ENCODE data around the gene ARID5A. TPM values are rescaled to one million over a fixed set of nuclear protein-coding genes. Genes with fewer than 3 reads are reported as not detected.

ARID5A gene
- total RNA-seq, 1 donor from 2014 or later: 7.1 TPM

DNA sequence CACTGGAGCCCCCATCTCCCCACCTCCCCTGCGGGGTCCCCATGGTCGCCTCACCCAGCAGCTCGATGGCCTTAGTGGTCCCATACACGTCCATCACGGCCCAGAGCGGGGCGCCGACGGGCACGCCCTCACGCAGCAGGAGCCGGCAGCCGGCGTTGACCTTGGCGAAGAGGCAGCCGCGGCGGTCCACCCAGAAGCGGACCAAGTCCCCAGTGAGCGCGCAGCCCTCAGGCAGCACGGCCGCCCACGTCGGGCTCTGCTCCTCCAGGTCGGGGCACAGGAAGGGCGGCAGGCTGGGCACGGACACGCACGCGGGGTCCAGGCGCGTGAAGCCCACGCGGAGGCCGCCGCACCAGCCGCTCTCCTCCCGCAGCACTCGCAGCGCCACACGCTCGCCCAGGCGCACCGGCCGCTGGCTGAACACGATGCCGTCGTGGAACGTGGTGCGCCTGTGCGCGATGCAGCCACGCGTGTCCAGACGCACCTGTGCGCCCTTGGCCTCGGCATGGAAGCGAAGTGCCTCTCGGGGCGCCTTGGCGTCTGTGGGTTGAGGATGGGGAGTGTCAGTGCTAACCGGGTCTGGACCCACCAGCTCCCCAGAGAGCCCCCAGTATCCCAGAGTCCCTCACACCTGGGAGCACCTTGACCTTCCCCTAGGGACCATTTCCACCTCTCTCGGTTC is 36.0 kb upstream of the ARID5A start:
- no peak overlapping the region for H3K4me3 Mint-ChIP-seq (ENCODE audit: low read depth)
- peaks cover 11% of the 10 kb centered on the region for H3K4me1 Mint-ChIP-seq (ENCODE audit: low read depth)
- no peaks in the 10 kb centered on the region for H3K27me3 Mint-ChIP-seq
- peaks cover 5% of the 10 kb centered on the region for H3K9me3 Mint-ChIP-seq (ENCODE audit: low read depth)
- H3K27ac Mint-ChIP-seq: no peak overlapping the region
- TF ChIP-seq, protein P1, sequence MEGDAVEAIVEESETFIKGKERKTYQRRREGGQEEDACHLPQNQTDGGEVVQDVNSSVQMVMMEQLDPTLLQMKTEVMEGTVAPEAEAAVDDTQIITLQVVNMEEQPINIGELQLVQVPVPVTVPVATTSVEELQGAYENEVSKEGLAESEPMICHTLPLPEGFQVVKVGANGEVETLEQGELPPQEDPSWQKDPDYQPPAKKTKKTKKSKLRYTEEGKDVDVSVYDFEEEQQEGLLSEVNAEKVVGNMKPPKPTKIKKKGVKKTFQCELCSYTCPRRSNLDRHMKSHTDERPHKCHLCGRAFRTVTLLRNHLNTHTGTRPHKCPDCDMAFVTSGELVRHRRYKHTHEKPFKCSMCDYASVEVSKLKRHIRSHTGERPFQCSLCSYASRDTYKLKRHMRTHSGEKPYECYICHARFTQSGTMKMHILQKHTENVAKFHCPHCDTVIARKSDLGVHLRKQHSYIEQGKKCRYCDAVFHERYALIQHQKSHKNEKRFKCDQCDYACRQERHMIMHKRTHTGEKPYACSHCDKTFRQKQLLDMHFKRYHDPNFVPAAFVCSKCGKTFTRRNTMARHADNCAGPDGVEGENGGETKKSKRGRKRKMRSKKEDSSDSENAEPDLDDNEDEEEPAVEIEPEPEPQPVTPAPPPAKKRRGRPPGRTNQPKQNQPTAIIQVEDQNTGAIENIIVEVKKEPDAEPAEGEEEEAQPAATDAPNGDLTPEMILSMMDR (IDR thresholded peaks at IDR 0.05; ENCODE audit: unreplicated experiment): no peak
- DNase-seq (ENCODE audit: low spot score, unreplicated experiment): no peak
- H3K36me3 Mint-ChIP-seq (ENCODE audit: insufficient read depth): no peaks in the 10 kb centered on the region

DNA sequence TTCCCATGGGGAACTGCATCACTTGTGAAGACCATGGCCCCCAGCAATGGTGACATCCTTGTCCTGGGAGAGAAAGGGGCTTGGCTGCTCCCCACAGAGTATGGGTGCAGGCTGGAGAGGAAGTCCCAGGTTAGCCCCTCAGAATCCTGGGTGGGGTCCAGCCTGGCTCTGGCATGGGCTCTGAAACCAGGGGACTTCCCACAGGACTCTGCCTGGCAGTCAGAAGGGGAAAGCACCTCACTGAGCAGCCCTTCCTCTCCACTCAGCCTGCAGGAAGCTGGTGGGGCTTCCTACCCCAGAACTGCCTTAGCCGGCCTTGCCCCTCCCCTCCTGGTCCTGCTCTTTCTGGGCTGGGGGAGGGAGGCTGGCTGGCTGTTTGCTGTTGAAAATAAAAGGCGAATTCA is 35.1 kb upstream of the ARID5A start:
- TF ChIP-seq, protein P1 (IDR thresholded peaks at IDR 0.05; ENCODE audit: unreplicated experiment): no peak
- Mint-ChIP-seq H3K4me1 (ENCODE audit: low read depth) (peaks cover 17% of the 10 kb centered on the region), H3K4me3 (ENCODE audit: low read depth) (no peak overlapping the region), H3K9me3 (ENCODE audit: low read depth) (no peaks in the 10 kb centered on the region), H3K27ac (no peak overlapping the region), H3K27me3 (no peaks in the 10 kb centered on the region), H3K36me3 (ENCODE audit: insufficient read depth) (no peaks in the 10 kb centered on the region)
- no peak for DNase-seq (ENCODE audit: low spot score, unreplicated experiment)

DNA sequence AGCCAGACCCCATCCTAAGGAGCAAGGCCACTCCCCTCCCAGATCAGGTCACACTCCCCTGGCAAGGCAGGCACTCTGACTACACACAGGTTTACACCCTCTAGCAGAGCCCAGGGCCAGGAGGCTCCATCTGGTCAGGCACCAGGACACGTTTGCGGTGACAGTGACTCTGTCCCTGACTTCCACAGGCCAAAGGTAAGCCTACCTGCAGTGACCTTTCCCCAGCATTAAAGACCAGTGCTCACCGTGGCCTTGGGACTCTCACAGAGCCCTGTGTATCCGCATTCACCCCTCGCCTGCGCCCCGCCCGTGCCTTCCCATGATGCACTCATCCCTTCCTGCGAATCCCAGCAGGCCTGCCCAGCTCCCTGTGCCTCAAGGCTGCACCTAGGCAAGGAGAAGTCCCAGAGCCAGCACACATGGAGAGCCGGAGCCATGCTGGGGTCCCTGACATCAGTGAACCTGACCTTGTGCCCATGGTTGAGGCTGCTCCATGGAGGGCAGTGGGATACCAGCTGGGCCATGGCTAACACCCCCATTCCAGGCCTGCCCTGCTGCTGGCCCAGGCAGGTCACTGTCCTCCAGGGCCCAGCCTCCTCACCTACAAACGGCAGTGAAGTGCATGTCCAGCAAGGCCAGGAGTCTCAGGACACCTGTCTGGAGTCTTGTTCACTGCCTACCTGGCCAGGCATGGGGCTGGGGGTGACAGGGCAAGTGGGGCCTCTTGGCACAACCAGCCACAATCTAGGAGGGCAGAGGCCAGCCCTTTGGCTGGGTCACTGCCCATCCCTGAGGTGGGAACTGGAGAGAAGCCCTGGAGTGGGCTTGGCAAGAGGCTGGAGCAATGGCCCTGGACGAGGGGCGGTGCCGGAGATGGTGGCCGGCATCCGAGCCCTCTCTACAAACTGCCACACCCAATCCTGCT is 34.4 kb upstream of the ARID5A start:
- no peak for DNase-seq (ENCODE audit: low spot score, unreplicated experiment)
- Mint-ChIP-seq H3K27me3 (no peaks in the 10 kb centered on the region), H3K36me3 (ENCODE audit: insufficient read depth) (no peaks in the 10 kb centered on the region), H3K27ac (no peak overlapping the region), H3K4me1 (ENCODE audit: low read depth) (peaks cover 19% of the 10 kb centered on the region), H3K4me3 (ENCODE audit: low read depth) (no peak overlapping the region), H3K9me3 (ENCODE audit: low read depth) (no peaks in the 10 kb centered on the region)
- TF ChIP-seq, protein P1 (IDR thresholded peaks at IDR 0.05; ENCODE audit: unreplicated experiment): no peak

DNA sequence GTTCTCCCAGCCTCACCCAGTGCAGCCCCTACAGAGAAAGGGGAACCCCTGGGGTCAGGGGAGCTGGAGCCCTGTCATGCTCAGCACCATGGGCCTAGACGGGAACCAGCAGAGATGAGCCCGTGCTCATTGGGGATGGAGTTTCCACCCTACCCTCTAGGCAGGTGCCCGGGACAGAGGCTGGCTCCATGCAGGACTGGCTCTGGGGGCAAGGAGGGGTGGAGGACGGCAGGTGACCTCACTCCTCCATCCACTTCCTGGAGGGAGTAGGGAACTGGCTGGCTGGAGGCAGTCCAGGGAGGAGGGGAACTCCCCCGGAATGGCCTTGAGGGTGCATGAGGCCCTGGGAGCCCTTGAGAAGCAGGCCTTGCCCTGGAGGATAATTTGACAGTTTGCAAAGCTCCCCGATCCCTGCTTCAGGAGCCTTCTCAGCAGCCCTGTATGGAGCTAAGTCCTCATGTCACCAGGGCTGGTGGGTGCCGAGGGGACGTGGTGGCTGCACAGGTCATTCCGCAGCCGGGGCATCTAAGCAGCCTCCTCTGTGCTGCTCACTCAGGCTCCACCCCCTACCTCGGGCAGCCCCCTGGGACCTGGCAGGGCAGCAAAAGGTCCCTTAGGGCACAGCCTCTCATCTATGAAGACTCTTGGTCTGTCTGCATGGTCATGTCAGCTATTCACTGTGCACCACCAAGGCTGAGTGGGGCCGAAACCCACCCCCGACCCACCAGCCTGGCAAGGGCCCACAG is 33.5 kb upstream of the ARID5A start:
- Mint-ChIP-seq H3K27ac (no peak overlapping the region), H3K36me3 (ENCODE audit: insufficient read depth) (no peaks in the 10 kb centered on the region), H3K9me3 (ENCODE audit: low read depth) (no peaks in the 10 kb centered on the region), H3K27me3 (no peaks in the 10 kb centered on the region), H3K4me3 (ENCODE audit: low read depth) (no peak overlapping the region), H3K4me1 (ENCODE audit: low read depth) (peaks cover 21% of the 10 kb centered on the region)
- DNase-seq (ENCODE audit: low spot score, unreplicated experiment): no peak
- TF ChIP-seq, protein P1 (IDR thresholded peaks at IDR 0.05; ENCODE audit: unreplicated experiment): no peak

Measured in progenitor cell of endocrine pancreas (in vitro differentiated cells).